Activated effector memory CD4-positive, alpha-beta T cell treated with anti-CD3 and anti-CD28 coated beads, Interleukin-2, amount 50 U/mL, for 16 hours (primary cell): Measurements from ENCODE around the gene ATP6V1G1.

Source experiments
- DNase-seq: peaks from one replicate; pipeline ENCODE4 v3.0.0-alpha.2; 2020

The ATP6V1G1 gene

GRCh38 chr9:114613087-114613486 lies 25.5 kb downstream of the ATP6V1G1 start:
- DNase-seq, result no peak

GRCh38 chr9:114613919-114614318 lies 26.4 kb downstream of the ATP6V1G1 start:
- no peak for DNase-seq

- no peak for DNase-seq
Observed at GRCh38 chr9:114614373-114614772, 26.8 kb downstream of the ATP6V1G1 start.

- DNase-seq, result no peak
Observed at GRCh38 chr9:114616684-114617520, 29.3 kb downstream of the ATP6V1G1 start.

GRCh38 chr9:114619191-114619761 lies 31.7 kb downstream of the ATP6V1G1 start:
- DNase-seq, result no peak

- DNase-seq, result no peak
Observed at GRCh38 chr9:114621561-114621960, 34.0 kb downstream of the ATP6V1G1 start.

GRCh38 chr9:114621975-114622609 lies 34.5 kb downstream of the ATP6V1G1 start:
- no peak for DNase-seq

- DNase-seq, result no peak
Observed at GRCh38 chr9:114624677-114625076, 37.1 kb downstream of the ATP6V1G1 start.

- DNase-seq, result peak; percentile 44
Observed at GRCh38 chr9:114626415-114627020, 38.9 kb downstream of the ATP6V1G1 start.

GRCh38 chr9:114627553-114627952 lies 40.0 kb downstream of the ATP6V1G1 start:
- no peak for DNase-seq

- DNase-seq, result no peak
Observed at GRCh38 chr9:114629563-114630090, 42.1 kb downstream of the ATP6V1G1 start.

- no peak for DNase-seq
Observed at GRCh38 chr9:114631166-114631565, 43.6 kb downstream of the ATP6V1G1 start.

- DNase-seq, result no peak
Observed at GRCh38 chr9:114633438-114634089, 46.0 kb downstream of the ATP6V1G1 start.

- no peak for DNase-seq
Observed at GRCh38 chr9:114634387-114634786, 46.8 kb downstream of the ATP6V1G1 start.

- DNase-seq, result no peak
Observed at GRCh38 chr9:114638404-114638803, 50.8 kb downstream of the ATP6V1G1 start.

- no peak for DNase-seq
Observed at GRCh38 chr9:114641967-114642366, 54.4 kb downstream of the ATP6V1G1 start.

GRCh38 chr9:114643001-114643400 lies 55.4 kb downstream of the ATP6V1G1 start:
- peak; percentile 47 for DNase-seq

- DNase-seq, result peak; percentile 5
Observed at GRCh38 chr9:114643896-114644295, 56.3 kb downstream of the ATP6V1G1 start.
